NCI-H69 (cell line): ENCODE results near the gene TRMT2A.
"Not testable (repeated sequence)": the region's sequence is repeated elsewhere in the genome, so short reads cannot be mapped to it uniquely, and the experiment has no call there.

Source experiments
- DNase-seq: peaks from one replicate; lab custom pipeline; 2025; lab: John Stamatoyannopoulos, UW

Gene TRMT2A

GRCh38 chr22:20116951-20117632 is at the start of gene TRMT2A:
Gene TRMT2A (minus strand): TSS chr22:20117226. CDS start chr22:20116906, 320 bp downstream.
- DNase-seq = peak; percentile 99

DNA sequence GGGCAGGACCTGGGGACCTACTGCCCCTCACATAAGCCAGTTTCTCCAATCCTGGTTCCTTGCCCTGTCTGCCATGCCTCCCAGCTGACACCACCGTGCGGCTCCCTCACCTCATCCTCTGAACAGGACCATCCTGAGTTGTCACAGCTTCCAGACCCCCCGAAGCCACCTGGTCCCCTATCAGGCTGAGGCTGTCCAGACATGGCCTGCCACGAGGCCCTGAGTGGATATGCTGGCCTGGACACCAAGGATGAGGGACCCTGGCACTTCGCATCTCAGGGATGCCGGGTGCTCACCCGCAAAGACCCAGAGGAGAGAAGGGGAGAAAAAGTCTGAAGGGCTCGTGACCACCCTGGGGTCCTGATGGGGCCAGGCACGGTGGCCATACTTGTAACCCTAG is 49.7 kb upstream of the TRMT2A start:
- no peak for DNase-seq

GRCh38 chr22:20165913-20166312 is 48.9 kb upstream of the TRMT2A start:
- no peak for DNase-seq

- no peak for DNase-seq
These were observed 48.4 kb upstream of the TRMT2A start for GRCh38 chr22:20165421-20165820.

DNA sequence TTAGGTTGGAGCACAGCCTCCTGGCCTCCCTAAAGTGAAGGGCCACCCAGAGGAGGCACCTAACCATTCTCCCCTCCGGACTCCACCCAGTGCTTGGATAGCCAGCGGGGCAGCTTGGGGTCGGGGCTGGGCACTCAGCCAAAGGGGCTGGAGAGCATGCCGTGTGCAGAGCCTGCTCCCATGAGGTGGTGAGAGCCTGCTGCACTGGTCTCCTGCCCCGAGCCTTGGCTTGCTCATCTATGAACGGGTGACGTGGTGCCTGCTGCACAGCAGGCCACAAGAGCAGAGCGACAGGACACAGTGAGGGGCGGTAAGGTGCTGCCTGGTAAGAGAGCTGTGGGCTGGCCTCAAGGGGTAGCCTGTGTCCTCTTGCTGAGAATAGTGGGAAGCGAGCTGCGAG is 47.8 kb upstream of the TRMT2A start:
- peak; percentile 62 for DNase-seq

- DNase-seq = no peak
These were observed 43.0 kb upstream of the TRMT2A start for GRCh38 chr22:20160041-20160440.

DNA sequence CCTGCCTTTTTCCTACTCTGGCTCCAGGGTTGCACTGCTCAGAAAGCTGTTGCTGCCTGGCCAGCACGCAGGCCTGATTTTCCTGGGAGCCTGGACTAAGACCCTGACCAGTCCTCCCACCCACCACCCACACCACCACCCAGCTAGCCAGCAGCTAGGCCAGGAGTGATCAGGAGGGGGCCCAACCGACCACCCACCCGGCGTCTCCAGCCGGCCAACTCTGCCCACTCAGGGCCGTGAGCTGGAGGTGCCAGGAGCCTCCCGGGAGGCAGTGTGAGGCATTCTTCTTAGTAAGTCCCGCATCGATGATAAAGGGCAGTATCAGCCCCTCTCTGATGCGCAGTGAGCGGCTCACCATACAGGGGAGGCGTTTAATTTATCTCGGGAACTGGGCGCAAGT is 42.5 kb upstream of the TRMT2A start:
- not testable (repeated sequence) for DNase-seq

GRCh38 chr22:20159076-20159475 is 42.0 kb upstream of the TRMT2A start:
- DNase-seq = peak; percentile 63

GRCh38 chr22:20158391-20159036 is 41.5 kb upstream of the TRMT2A start:
- no peak for DNase-seq

DNA sequence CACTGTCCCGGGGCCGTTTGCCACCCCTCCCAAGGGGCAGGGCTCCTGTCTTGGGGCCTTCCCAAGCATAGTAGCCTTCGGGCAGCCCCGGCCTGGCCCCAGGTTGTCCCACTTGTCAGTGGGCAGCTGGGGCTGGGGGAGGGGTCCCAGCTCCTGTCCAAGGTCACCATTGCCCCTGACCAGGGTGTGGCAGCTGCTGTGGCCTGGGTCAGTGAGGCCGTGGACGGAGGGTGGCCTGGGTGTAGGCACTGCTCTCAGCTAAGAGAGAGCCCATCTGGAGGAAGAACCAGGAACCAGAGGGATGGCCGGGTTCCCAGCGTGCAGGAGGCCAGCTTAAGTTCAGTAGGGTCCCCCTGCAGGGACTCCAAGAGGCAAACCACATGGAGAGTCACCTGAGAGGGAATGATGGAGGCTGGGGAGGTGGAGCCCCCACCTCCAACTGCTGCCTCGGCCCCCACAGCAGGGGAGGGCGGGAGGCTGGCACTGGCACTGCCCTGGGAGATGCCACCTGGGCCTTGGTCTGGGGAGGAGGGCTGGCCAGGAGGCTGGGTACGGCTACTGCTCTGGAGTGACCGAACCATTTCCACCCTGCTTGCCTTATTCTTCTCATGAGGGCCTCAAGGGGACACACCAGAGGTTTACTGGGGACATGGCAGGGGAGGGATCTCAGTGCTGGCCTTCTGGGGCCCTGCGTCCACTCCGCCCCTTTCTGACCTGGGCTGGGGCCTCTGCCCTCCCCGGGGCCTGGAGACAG is 40.6 kb upstream of the TRMT2A start:
- no peak for DNase-seq

GRCh38 chr22:20156611-20157429 is 39.8 kb upstream of the TRMT2A start:
- DNase-seq = peak; percentile 85

- no peak for DNase-seq
These were observed 39.0 kb upstream of the TRMT2A start for GRCh38 chr22:20156042-20156389.

DNA sequence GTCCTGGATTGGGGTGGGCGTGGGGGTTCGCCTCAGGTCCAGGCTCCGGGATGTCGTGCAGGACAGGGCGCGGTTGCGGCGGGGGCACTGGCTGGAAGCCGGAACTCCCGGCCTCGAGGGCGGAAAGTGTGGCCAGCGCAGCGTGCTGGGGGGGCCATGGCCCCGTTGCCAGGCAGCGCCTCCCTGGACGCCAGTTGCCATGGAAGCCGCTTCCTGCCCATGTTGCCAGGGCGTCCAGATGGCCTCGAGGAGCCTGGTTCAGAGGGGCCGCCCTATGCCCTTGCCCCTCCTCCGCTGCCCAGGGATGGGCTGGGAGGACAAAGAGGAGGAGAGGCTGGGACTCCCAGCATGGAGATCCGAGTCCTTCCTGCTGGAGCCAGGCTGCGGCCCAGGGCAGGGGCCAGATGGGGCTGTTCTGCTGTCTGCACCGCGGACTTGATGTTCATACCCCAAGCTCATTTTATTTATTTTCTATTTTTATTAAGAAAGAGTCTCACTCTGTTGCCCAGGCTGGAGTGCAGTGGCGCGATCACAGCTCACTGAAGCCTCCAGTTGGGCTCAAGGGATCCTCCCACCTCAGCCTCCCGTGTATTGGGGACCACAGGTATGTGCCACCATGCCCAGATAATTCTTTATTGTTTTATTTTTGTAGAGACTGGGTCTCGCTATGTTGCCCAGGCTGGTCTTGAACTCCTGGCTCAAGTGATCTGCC is 38.5 kb upstream of the TRMT2A start:
- peak; percentile 98 for DNase-seq

DNA sequence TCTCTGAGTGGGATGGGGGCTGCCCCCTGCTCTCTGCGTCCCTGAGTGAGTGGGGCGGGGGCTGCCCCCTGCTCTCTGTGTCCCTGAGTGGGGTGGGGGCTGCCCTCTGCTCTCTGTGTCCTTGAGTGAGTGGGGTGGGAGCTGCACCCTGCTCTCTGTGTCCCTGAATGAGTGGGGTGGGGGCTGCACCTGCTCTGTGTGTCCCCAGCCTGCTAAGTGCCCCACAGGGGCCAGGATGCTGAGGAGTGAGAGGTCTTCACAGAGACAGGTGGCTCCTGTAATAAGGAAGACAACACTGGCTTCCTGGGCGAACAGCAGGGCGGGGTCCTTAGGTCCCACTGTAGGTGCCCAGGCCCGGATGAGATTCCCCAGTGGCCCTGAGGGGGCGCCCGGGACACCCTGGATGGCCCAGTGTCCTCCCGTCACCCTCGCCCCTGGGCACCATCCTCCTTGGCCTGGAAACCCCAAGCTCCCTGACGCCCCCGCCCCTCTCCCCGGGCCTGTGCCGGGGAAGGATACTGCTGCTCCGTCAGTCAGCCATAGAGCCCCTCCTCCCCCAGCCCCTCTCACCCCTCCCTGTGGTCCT is 37.7 kb upstream of the TRMT2A start:
- peak; percentile 63 for DNase-seq

- DNase-seq = no peak
These were observed 36.9 kb upstream of the TRMT2A start for GRCh38 chr22:20153945-20154344.

DNA sequence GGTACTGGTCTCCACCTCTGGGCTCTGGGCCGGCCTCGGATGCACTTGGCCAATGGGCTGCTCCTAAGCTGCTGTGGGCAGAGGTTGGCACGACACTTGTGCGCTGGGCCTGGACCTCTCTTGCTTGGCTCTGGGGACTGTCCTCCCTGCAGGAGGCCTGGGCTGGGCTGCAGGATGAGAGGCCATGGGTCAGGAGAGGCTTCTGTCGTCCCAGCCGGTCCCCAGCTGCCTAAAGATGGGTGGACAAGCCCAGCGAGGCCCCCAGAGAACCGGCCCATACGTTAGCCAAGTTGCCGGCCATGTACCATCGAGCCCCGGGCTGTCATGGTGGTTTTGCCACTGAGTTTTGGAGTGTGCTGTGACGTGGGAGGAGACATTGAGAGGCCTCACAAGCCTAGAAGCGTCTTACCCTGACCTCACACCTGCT is 35.5 kb upstream of the TRMT2A start:
- no peak for DNase-seq

GRCh38 chr22:20151276-20151588 is 34.2 kb upstream of the TRMT2A start:
- no peak for DNase-seq

DNA sequence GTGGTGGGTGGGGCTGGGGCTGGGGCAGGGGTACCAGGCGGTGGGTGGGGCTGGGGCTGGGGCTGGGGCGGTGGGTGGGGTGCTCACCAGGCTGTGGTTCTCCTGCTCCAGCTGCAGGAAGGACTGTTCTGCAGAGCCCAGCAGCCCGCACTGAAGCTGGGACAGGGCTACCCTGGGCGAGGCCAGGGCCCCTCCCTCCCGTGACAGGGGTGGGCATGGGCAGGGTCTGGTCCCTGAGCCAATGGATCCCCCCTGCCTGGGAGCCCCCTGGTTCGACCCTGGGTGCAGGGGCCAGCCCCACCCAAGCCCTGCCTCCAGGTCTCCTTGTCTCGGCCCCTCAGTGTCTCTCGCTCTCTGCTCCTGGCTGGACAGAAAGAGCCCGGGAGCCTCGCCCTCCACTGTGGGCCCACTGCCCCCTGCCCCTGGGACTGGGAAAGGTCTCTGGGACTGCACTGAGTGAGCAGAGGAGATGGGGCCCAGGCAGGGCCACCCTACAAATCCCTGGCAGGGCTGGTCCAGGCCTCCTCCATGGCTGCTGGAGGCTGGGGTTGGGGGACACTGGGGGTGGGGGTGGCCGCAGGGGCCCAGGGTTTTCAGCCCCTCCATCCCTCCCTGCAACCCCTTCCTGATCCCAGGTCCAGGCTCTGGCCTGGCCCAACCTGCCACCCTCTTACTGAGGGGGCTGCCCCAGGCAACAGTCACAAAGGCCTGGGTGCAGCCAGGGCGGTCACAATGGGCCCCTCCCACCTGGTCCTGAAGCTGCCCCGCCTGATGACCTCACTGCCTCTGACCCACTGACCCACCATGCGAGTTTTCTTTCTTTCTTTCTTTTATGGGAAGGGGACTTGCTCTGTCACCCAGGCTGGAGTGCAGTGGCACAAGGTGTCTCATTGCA is 33.6 kb upstream of the TRMT2A start, which contains the start of gene CCDC188:
TSS of gene CCDC188 (minus strand) at position 675 of the 895 bp plus-strand sequence. CDS start at position 606, 69 bp downstream.
- DNase-seq = no peak

DNA sequence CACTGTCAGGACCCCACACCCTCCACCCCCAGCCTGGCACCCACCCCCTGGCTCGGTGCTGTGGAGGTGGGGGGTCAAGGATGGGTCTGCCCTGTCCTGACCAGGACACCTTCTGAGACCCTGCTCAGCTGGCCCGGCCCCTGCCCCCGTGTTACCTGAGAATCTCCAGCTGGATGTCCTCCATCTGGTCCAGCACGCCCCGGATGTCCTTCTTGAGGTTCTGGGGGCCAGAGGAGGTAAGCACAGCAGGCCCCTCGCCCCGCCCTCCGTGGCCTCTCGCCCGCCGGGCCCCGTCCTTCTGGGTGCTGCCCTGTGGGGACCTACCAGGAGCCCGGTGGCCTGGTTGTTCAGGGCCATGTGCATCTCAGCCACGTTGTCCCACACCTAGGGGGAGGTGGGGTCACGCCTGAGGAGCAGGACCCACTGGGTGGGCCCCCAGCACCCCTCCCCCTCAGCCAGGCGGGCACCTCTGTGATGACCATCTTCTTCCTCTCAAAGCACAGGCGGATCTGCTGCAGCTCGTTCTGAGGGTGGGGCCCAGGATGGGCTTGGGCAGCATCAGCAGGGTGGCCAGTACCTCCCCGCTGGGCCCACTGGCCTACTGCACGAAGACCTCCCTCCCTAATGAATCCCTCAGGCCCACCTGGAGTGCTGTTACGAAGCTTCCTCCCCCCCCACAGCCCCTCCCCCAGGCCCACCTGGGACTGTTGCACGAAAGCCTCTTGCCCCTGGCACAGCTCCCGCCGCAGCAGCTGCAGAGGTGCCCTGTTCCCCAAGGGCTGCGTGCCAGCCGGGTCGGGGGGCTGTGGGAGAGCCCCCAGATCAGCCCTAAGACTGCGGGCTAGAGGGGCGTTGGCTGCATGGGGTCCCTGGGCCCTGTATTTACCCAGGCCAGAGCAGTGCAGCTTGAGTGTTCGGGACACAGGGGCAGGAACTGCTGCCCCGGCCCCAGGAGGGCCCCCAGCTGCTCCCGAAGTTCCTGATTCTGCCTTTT is 32.5 kb upstream of the TRMT2A start:
- peak; percentile 54 for DNase-seq
